Hindlimb muscle (tissue), 1 donor: ENCODE results near the gene DTNBP1. TPM values are rescaled to one million over a fixed set of nuclear protein-coding genes. Genes with fewer than 3 reads are reported as not detected.
"Not testable (repeated sequence)": the region's sequence is repeated elsewhere in the genome, so short reads cannot be mapped to it uniquely, and the experiment has no call there.

Experiments used
- DNase-seq: peaks from one replicate; pipeline ENCODE4 v3.0.0-alpha.2; 2013
- polyA plus RNA-seq: library from polyadenylated mRNA; unstranded; fragments of 120-200 nt; gene quantifications from one replicate; pipeline ENCODE4 v1.2.1, GENCODE V29; 2013; ENCODE audit not compliant: insufficient read length

The DTNBP1 gene
- 21.3 TPM for polyA plus RNA-seq

GRCh38 chr6:15662326-15663129 lies at the start of gene DTNBP1:
DTNBP1 (minus strand) TSS chr6:15663028; CDS start chr6:15662869, 159 bp downstream.
- peak; percentile 91 for DNase-seq

DNA sequence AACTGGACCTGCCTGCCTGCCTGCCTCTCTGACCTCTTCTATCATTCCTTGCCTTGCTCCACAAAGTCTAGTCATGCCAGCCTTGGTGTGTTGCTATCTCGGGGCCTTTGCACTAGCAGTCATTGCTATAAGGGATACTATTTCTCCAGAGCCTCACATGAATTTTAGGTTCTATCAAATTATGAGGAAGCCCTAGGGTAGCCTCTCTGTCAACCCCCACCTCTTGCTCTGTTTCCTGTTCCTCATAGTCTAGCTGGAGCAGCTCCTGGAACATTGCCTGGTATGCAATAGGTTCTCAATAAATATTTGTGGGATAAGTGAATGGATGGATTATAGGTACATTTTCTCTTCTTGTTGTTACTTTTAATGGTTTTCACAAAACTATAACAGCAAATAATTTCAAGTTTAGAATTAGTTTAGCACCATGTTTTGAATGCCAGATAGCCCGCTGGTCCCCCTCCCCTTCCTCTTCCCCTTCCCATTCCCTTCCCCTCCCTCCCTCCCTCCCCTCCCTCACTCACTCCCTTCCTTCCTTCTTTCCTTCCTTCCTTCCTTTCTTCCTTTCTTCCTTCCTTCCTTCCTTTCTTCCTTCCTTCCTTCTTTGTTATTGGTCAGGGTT lies 46.9 kb upstream of the DTNBP1 start:
- DNase-seq: no peak

DNA sequence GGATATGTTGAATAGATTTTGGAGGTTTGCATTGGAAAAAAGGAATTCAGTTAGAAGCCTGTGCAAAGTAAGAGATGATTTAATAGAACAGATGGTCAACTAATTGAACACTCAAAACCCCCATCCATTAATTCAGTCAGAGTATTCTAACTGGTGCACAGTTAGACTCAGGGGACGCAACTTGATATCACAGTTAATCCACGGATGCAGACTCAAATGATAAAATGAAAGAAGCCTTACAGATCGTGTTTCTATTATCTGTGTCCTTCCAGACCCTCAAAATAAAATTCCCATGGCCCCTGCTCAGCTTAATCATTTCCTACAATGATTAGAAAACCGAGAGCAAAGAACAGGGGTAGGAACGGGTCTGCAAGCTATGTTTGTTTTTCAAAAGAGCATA lies 45.4 kb upstream of the DTNBP1 start:
- no peak for DNase-seq

DNA sequence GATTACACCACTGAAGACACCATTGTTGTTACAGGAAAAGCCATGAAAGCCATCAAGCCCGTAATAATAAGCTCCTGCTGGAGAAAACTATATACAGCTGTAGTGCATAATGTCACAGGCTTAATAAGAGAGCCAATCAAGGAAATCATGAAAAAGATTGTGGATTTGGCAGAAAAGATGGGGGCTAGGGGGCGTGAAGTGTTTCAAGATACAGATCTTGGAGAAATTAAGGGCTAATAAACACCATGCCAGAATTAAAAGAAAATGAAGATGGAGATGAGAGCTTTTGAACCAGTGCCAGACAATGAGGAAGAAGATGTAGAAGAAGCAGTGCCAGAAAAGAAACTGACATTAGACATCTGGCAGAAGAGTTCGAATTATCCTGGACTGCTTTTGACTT lies 43.2 kb upstream of the DTNBP1 start:
- DNase-seq: no peak

GRCh38 chr6:15698471-15698870 lies 35.6 kb upstream of the DTNBP1 start:
- no peak for DNase-seq

- DNase-seq: no peak
Measured at GRCh38 chr6:15697895-15698294, 35.1 kb upstream of the DTNBP1 start.

DNA sequence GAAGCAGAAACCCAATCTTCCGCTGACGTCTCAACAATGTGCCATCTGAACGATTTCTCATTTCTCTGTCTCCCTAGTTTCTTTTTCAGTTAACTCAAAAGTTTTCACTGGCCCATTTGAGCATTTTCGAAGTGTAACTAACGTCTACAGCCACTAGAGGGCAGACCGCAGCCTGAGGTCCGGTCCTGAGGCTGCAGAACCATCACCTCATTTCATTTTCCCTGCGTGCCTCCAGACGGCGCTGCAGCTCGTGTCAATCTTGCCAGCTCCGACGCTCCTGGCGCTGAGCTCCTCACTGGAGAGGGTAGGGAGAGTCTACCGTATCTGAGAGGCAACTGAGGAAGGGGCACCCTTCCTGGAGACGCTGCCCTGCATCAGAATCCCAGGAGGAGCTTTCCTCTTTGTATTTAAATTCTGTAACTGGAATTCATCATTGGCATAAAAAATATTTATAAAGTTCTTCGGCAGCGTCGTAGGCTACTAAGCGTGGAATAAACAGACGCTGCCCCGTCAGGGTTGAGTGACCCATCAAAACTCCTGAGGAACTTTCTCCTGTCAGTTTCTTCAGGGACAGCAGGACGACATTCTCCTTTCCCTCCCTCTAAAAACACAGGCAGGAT lies 28.5 kb upstream of the DTNBP1 start:
- peak; percentile 93 for DNase-seq

- DNase-seq: no peak
Measured at GRCh38 chr6:15690510-15690909, 27.7 kb upstream of the DTNBP1 start.

GRCh38 chr6:15689586-15690482 lies 27.0 kb upstream of the DTNBP1 start:
- DNase-seq: no peak

- DNase-seq: no peak
Measured at GRCh38 chr6:15685619-15686018, 22.8 kb upstream of the DTNBP1 start.

DNA sequence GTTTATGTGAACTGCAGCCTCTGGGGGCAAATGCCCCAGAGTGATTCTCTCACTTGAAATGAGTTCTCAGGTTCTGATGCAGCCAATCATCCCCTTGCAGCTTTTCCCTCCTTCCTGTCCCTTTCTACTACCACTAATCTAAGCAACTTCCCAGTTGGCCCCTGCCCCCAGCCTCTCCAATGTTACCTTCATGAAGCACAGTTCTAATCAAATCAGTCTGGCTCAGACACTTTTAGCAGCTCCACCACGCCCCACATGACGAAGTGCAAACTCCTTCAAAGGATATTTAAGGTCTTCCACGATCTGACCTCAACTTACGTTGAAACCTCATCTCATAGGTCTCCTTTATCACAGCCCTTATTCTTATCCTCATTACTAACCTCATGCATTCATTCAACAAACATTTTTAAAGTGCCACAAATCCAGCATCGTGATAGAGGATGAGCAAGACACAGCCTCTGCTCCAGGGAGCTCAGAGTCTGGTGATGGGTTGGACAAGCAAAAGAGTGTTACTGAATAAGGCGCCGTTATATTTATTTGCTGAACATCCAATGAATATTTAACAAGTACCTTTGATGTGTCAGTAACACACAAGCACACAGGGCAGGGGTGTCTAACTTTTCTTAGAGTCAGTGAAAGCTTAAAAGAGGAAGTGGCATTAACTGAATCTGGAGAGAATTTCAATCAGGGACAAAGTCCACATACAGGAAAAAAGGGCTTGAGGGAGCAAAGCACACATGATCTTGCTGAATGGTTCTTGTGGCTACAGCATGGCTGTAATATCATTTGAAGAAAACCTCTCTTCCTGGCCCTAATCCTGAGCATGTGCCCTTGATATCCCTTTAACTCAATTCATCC lies 20.4 kb upstream of the DTNBP1 start:
- no peak for DNase-seq

GRCh38 chr6:15681946-15682345 lies 19.1 kb upstream of the DTNBP1 start:
- DNase-seq: no peak

DNA sequence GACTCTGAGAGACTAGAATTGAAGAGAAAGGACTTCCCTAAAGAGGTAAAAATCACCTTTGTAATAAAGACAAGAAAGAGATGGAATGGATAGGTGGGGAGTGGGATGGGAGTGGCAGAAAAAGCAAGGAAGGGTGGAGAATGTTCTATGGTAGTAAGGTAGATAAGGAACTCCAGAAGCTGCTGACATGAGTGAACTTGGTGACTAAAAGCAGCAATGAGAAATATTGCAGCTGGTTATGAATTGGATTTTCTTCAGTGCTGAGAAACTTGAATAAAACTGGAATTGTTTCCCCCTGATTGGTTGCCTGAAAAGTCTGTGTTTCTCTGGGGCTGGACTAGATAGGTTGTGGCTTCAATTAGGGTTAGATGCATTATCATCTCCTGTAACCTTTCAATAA lies 15.7 kb upstream of the DTNBP1 start:
- DNase-seq: no peak

DNA sequence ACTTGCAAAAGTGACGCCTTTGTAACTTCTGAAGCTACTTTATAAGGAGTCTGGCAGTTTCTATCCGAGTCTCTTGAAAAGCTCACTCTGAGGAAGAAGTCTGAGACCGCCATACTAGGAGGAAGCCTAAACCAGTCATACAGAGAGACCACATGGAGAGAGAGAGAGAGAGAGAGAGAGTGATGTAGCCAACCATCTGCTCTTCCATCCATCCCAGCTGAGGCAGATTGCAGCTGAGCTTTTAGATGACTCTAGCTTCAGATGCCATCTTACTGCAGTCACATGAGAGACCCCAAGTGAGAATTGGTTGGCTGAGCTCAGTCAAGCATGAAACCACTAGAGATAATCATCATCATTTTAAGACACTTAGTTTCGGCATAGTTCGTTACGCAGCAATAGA lies 15.0 kb upstream of the DTNBP1 start:
- DNase-seq: no peak

DNA sequence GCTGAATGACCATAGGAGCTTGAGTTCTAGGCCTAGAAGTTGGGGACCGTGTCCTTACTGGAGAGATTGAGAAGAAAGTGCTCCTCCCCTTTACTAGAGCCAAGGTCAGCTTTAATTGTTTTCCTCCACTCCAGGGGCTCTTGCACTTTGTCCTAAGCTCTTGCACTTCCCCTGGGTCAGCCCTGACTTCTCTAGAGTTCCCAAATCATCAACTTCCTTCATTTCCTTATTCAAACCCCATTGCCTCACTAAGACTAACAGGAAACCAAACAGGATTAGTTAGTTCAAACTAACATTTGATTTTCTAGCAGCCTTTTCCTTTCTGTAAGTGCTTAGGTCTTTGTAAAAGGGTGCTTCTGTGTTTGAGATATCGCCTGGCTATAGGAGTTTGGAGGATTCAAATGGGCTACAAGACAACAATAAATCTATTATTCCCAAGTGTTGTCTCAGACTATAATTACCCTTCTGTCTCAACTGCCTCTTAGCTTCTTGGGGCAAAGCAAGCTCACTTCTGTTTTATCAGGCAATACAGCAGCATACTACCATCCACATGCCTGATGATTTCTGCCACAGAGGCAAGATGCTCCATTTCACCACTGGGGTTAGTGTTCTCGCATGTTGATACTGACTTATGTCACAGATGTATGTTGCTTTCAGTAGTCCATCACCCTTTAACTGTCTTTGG lies 12.8 kb upstream of the DTNBP1 start:
- no peak for DNase-seq

GRCh38 chr6:15674690-15675386 lies 12.0 kb upstream of the DTNBP1 start:
- no peak for DNase-seq

DNA sequence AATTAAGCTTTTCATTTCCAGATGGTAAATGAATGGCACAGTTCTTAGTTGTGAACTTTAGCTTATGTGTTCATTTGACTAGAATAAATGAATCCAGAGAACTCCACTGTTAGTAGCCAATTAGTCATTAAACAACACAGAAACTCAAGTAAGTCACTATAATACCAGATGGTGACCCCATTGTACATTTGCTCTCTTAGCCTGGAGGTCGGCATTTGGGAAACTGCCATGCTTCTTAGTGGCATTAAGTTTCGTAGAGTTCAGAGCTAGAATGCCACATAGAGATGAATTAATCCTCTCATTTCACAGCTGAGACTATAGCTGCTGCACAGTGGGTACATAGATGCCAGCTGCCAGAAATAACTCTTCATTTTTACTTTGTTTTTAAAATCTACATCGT lies 10.8 kb upstream of the DTNBP1 start:
- no peak for DNase-seq

DNA sequence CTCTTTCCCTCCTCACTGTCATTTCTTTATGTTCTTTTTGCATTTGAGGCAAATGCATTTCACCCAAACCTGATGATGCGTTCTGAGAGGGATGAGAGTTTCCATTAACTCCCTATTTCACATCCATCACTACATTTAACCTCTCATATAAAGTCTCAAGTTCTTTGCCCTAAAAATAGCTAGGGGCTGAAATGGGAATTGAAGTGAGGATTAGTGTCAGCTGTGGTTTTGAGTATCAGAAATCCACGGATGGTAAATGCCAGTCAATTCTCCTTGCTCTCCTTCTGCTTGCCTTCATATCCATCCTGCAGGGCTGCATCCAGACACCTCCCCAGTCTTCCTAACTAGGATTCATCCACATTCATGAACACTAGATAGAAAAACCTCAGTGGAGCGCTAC lies 10.0 kb upstream of the DTNBP1 start:
- no peak for DNase-seq

DNA sequence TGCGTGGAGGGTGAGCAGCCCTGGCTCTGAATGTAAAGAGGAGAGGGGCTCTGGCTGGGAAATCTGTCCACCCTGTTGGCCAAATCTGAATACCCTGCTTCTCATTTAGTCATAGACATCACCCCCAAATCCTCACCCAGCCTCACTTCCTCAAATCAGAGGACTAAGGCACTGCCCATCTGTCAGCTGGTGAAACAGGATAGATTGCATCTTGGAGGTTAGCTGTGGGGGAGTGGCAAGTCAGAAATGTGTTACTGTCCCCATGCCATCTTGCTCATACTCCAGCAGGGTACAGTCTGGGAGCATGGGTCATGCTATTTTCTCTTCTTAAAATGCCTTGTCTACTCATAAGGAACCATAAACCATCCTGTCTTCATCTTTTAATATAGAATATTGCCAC lies 9.5 kb upstream of the DTNBP1 start:
- DNase-seq: no peak

GRCh38 chr6:15668918-15669317 lies 6.1 kb upstream of the DTNBP1 start:
- DNase-seq: no peak

DNA sequence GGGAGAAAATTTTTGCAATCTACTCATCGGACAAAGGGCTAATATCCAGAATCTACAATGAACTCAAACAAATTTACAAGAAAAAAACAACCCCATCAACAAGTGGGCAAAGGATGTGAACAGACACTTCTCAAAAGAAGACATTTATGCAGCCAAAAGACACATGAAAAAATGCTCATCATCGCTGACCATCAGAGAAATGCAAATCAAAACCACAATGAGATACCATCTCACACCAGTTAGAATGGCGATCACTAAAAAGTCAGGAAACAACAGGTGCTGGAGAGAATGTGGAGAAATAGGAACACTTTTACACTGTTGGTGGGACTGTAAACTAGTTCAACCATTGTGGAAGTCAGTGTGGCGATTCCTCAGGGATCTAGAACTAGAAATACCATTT lies 4.1 kb upstream of the DTNBP1 start:
- DNase-seq: not testable (repeated sequence)
